Peyer's patch (tissue), 4 donors: ENCODE measurements around the gene HFM1. TPM values are rescaled to one million over a fixed set of nuclear protein-coding genes. Genes with fewer than 3 reads are reported as not detected.

Experiments
- DNase-seq, 3 donors: peaks; one replicate each; pipeline ENCODE4 v3.0.0-alpha.2; 2017 to 2019
- H3K27ac ChIP-seq, 4 donors: fragments of 200-600 bp; sonication (generic); one replicate each; pipeline ENCODE4 v1.5.1; 2016 to 2019
- H3K27me3 ChIP-seq, 2 donors: fragments of 200-600 bp; sonication (generic); one replicate each; pipeline ENCODE4 v1.5.1; 2019
- H3K36me3 ChIP-seq, 3 donors: fragments of 200-600 bp; sonication (generic); one replicate each; pipeline ENCODE4 v1.5.1; 2016 to 2019
- H3K4me1 ChIP-seq, 4 donors: fragments of 200-600 bp; sonication (generic); one replicate each; pipeline ENCODE4 v1.5.1; 2016 to 2019
- H3K4me3 ChIP-seq, 4 donors: fragments of 200-600 bp; sonication (generic); 1 replicate in 3 of 4; 2 replicates in 1 of 4; pipeline ENCODE4 v1.5.1; 2016 to 2019; ENCODE audit warnings: mild to moderate bottlenecking in 1 of 4
- H3K9me3 ChIP-seq, 4 donors: fragments of 200-600 bp; sonication (generic); one replicate each; pipeline ENCODE4 v1.5.1; 2016 to 2019; ENCODE audit warnings: mild to moderate bottlenecking in 1 of 4
- POLR2A ChIP-seq, 2 donors: fragments of 450-650 bp; IDR thresholded peaks; one replicate each; pipeline ENCODE4 v1.5.1; 2017; ENCODE audit warnings: antibody characterized with exemption in 2 of 2, mild to moderate bottlenecking in 2 of 2, moderate library complexity in 2 of 2
- small RNA-seq, 2 donors: library from RNA; depleted of rRNA; stranded (forward); fragments of <200 nt; gene quantifications; one replicate each; pipeline ENCODE3, GENCODE V24; 2016
- total RNA-seq, 4 donors: library from RNA; depleted of rRNA; stranded (reverse); fragments of >200 nt; gene quantifications; one replicate each; pipeline ENCODE4 v1.1.0, GENCODE V29; 2016
- TF ChIP-seq, protein P1 (sequence below), 6 experiments: fragments of 450-650 bp in 4 of 6; fragments of 200-600 bp in 2 of 6; sonication (generic) in 1 of 6; IDR thresholded peaks; one replicate each; pipeline ENCODE4 v1.5.1; 2017 to 2019; ENCODE audit warnings: antibody characterized with exemption in 6 of 6, mild to moderate bottlenecking in 3 of 6, moderate library complexity in 1 of 6

Gene HFM1
- total RNA-seq, 4 donors from 2014 or later = not detected

DNA sequence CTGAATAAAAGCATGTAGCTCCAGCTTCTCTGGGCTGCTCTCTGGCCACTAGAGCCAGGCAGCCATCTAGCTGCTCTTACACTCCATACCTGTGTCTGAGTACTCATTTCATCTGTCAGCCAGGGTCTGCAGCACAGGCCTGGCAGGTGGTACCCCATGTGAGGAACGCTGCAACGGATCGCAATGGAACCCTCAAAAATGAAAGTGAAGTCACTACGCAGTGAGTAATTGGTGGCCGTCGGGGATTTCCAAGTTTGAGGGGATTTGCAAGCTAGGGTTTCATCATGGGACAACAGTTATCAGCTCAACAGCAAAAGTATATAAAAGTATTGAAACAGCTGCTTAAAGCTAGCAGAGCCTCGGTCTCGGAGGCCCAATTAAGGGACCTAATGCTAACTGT, 186.7 kb downstream of the HFM1 start:
- TF ChIP-seq, protein P1, sequence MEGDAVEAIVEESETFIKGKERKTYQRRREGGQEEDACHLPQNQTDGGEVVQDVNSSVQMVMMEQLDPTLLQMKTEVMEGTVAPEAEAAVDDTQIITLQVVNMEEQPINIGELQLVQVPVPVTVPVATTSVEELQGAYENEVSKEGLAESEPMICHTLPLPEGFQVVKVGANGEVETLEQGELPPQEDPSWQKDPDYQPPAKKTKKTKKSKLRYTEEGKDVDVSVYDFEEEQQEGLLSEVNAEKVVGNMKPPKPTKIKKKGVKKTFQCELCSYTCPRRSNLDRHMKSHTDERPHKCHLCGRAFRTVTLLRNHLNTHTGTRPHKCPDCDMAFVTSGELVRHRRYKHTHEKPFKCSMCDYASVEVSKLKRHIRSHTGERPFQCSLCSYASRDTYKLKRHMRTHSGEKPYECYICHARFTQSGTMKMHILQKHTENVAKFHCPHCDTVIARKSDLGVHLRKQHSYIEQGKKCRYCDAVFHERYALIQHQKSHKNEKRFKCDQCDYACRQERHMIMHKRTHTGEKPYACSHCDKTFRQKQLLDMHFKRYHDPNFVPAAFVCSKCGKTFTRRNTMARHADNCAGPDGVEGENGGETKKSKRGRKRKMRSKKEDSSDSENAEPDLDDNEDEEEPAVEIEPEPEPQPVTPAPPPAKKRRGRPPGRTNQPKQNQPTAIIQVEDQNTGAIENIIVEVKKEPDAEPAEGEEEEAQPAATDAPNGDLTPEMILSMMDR (IDR thresholded peaks at IDR 0.05) = no peak
- no peak for TF ChIP-seq POLR2A (IDR thresholded peaks at IDR 0.05)
- no peak overlapping the region for H3K27ac ChIP-seq

More for the DNA sequence above, 186.7 kb downstream of the HFM1 start:
- Histone ChIP-seq H3K36me3 (no peaks in the 10 kb centered on the region), H3K4me3 (no peak overlapping the region), H3K27me3 (no peaks in the 10 kb centered on the region), H3K4me1 (no peaks in the 10 kb centered on the region), H3K9me3 (peaks cover 0 to 4% (median 0%) of the 10 kb centered on the region in 4 donors)
- no peak for DNase-seq

Small RNAs within 50 kb of the gene (small RNA-seq; reads per million reads assigned to genes)
- 0 reads per million in 2 donors for gene RF00019

Other genes with a start within 250 kb of the HFM1 start
- gene CDC7, start 96.0 kb upstream of the HFM1 start, total RNA-seq = 10 to 100 TPM in 1 of 4 donors, 1 to 10 TPM in 3; 1.2 to 10.7 (median 2.9) TPM